ENCODE results near the gene COMMD9. TPM values are rescaled to one million over a fixed set of nuclear protein-coding genes. Genes with fewer than 3 reads are reported as not detected.

Gene COMMD9
- total and polyA plus RNA-seq, 2 of the 8 experiments (the other 6 are each of a cell fraction or from before 2014, with no cell fraction given) = 42.5 to 49.1 TPM

DNA sequence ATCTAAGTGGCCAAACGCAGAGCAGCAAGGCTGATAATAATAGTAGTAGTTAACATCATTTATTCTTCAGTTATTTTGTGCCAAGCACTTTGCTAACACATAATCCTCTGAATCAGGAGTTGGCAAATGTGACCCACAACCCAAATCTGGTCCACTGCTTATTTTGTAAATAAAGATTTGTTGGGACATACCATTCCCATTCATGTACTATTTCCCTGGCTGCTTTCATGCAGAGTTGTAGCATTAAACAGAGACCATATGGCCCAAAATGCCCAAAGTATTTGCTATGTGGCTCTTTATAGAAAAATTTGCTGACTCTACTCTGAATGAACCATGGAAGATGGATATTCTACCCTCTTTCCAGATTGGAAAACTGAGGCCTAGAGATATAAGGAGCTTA lies 50.3 kb downstream of the COMMD9 start (continued):
- no peak for TF ChIP-seq JUN (IDR thresholded peaks at IDR 0.05; ENCODE audit: low read depth, low read length)
- TF ChIP-seq, protein P1, sequence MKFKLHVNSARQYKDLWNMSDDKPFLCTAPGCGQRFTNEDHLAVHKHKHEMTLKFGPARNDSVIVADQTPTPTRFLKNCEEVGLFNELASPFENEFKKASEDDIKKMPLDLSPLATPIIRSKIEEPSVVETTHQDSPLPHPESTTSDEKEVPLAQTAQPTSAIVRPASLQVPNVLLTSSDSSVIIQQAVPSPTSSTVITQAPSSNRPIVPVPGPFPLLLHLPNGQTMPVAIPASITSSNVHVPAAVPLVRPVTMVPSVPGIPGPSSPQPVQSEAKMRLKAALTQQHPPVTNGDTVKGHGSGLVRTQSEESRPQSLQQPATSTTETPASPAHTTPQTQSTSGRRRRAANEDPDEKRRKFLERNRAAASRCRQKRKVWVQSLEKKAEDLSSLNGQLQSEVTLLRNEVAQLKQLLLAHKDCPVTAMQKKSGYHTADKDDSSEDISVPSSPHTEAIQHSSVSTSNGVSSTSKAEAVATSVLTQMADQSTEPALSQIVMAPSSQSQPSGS (IDR thresholded peaks at IDR 0.05; ENCODE audit: low read length) = no peak
- TF ChIP-seq SIRT6 (IDR thresholded peaks at IDR 0.05; ENCODE audit: low read length) = no peak
- no peak for TF ChIP-seq TEAD4 (IDR thresholded peaks at IDR 0.05; ENCODE audit: low read depth, low read length)
- TF ChIP-seq POU5F1 (IDR thresholded peaks at IDR 0.05; ENCODE audit: low read depth, low read length) = no peak
- TF ChIP-seq NANOG (IDR thresholded peaks at IDR 0.05; ENCODE audit: insufficient read depth, low read depth, low read length, poor library complexity, severe bottlenecking) = no peak

Data from H1 (cell line).